Kidney (tissue), 14 donors: ENCODE measurements around the gene ALDH1A2. TPM values are rescaled to one million over a fixed set of nuclear protein-coding genes. Genes with fewer than 3 reads are reported as not detected.

Source experiments
- DNase-seq, 5 donors: peaks; one replicate each; pipeline ENCODE4 v3.0.0-alpha.2; 2013 to 2020
- FAIRE-seq: peaks from 2 replicates; lab custom pipeline; 2012; peaks lifted over from hg19 to GRCh38; lab: Jason Lieb, UNC
- H3K27ac ChIP-seq, 2 donors: one replicate each; pipeline ENCODE4 v1.7.0; 2013; ENCODE audit warnings: low read depth in 2 of 2, low read length in 2 of 2, inconsistent platforms in 1 of 2
- H3K27me3 ChIP-seq: one replicate; pipeline ENCODE4 v1.7.1; 2013; ENCODE audit warnings: low read length, inconsistent platforms; ENCODE audit not compliant: control insufficient read depth, insufficient read depth
- H3K36me3 ChIP-seq, 3 donors: one replicate each; pipeline versions ENCODE4 v1.7.0 to v1.7.1; 2013; ENCODE audit warnings: low read length in 3 of 3, control low read depth in 1 of 3, inconsistent platforms in 1 of 3; ENCODE audit not compliant: insufficient read depth in 3 of 3, control insufficient read depth in 2 of 3
- H3K4me1 ChIP-seq, 3 donors: one replicate each; pipeline versions ENCODE4 v1.7.0 to v1.7.1; 2013; ENCODE audit warnings: low read length in 3 of 3, inconsistent platforms in 1 of 3, low read depth in 1 of 3; ENCODE audit not compliant: control insufficient read depth in 2 of 3, insufficient read depth in 2 of 3
- H3K4me3 ChIP-seq, 3 donors: one replicate each; pipeline versions ENCODE4 v1.7.0 to v1.8.1; 2013; ENCODE audit warnings: low read length in 3 of 3, control low read depth in 1 of 3, inconsistent platforms in 1 of 3
- H3K9ac ChIP-seq, 3 donors: one replicate each; pipeline versions ENCODE4 v1.7.0 to v1.7.1; 2013; ENCODE audit warnings: low read length in 3 of 3, control low read depth in 1 of 3, inconsistent platforms in 1 of 3
- H3K9me3 ChIP-seq, 3 donors: one replicate each; pipeline versions ENCODE4 v1.7.0 to v1.7.1; 2013; ENCODE audit warnings: low read length in 3 of 3, control low read depth in 1 of 3, inconsistent platforms in 1 of 3; ENCODE audit not compliant: control insufficient read depth in 2 of 3, insufficient read depth in 1 of 3
- intact Hi-C: fragments of 100-400 bp; cut with DNase I; formaldehyde crosslinking; loops from one replicate; pipeline ENCODE4 v1.11.1; 2022
- polyA plus RNA-seq: library from polyadenylated mRNA; stranded (reverse); fragments of 350-450 nt; fragmentation: Illumina TruSeq; extraction: RNeasy Lipid Tissue Mini Kit (QIAGEN cat#74804); gene quantifications from one replicate; pipeline ENCODE4 v1.2.3, GENCODE V29; 2014; ENCODE audit warnings: low read depth, low replicate concordance; ENCODE audit not compliant: insufficient read depth
- total RNA-seq: library from RNA; stranded (reverse); fragmentation: NEBNext Ultra II Directional; extraction: Animal tissue kit (Norgen Biotek cat#: 25700); gene quantifications from one replicate; pipeline ENCODE4 v1.2.1, GENCODE V29; 2021
- TF ChIP-seq, protein P1 (sequence below): IDR thresholded peaks from 3 replicates; pipeline ENCODE4 v1.5.1; 2012; ENCODE audit warnings: mild to moderate bottlenecking, moderate library complexity, borderline replicate concordance; ENCODE audit not compliant: insufficient read depth; ENCODE audit errors: extremely low read depth
- donor health status: control.
- donor health status: control.
- donor health status: control.
- donor health status: control.
- donor health status: control.
- donor health status: DM: yes; HTN: yes; CAD: no.
- donor health status: Normal renal cell carcinoma (clear cell type).

Gene ALDH1A2
- total and polyA plus RNA-seq, 2 donors from 2014 or later, result 24.4 to 113 TPM

DNA sequence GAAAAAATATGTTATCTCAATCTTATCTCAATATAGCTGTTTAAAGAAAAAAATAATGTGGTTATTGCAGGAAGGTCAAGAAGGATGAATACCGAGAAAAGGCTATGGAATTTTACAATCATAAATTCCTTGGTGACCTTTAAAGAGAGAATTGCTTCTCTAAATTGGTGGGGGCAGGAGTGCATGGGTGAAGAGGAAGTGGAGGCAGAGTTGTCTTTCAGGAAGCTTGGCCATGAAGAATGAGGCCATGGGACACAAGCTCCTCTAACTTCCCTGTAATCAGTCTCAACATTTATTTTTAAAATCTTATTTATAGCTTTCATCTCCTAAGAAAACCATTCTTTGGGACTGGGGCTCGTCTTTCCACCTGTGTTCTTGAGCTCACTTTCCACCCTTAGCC is 22.4 kb upstream of the ALDH1A2 start:
- H3K36me3 ChIP-seq, result no peaks in the 10 kb centered on the region
- FAIRE-seq (no peak), DNase-seq (no peak)
- H3K27ac ChIP-seq, result no peak overlapping the region
- intact Hi-C loops, result no loop called here
- TF ChIP-seq, protein P1, sequence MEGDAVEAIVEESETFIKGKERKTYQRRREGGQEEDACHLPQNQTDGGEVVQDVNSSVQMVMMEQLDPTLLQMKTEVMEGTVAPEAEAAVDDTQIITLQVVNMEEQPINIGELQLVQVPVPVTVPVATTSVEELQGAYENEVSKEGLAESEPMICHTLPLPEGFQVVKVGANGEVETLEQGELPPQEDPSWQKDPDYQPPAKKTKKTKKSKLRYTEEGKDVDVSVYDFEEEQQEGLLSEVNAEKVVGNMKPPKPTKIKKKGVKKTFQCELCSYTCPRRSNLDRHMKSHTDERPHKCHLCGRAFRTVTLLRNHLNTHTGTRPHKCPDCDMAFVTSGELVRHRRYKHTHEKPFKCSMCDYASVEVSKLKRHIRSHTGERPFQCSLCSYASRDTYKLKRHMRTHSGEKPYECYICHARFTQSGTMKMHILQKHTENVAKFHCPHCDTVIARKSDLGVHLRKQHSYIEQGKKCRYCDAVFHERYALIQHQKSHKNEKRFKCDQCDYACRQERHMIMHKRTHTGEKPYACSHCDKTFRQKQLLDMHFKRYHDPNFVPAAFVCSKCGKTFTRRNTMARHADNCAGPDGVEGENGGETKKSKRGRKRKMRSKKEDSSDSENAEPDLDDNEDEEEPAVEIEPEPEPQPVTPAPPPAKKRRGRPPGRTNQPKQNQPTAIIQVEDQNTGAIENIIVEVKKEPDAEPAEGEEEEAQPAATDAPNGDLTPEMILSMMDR, result no peak
- H3K9me3 ChIP-seq, result no peaks in the 10 kb centered on the region
- H3K4me1 ChIP-seq, result no peaks in the 10 kb centered on the region
- no peak overlapping the region for H3K4me3 ChIP-seq
- no peak overlapping the region for H3K9ac ChIP-seq
- H3K27me3 ChIP-seq, result no peaks in the 10 kb centered on the region

DNA sequence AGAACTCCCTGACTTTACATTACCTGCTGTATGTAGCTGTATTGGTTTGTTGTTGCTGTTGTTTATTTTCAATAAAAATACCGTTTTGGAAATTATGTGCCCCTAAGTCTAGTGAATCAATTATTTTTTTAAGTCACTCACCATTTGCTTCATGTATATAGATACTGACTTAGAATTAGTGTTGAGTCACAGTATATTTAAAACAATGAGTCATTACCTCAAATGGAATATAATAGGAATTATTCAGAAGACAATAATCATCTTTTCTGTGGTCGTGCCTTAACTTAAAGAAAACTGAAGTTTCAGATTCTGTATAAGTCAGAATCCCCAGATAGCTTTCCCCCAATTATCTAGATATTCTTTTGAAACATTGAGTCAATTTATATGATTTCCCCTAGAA is 21.0 kb upstream of the ALDH1A2 start:
- TF ChIP-seq, protein P1, result no peak
- H3K4me3 ChIP-seq, result no peak overlapping the region
- no peaks in the 10 kb centered on the region for H3K4me1 ChIP-seq
- H3K27me3 ChIP-seq, result no peaks in the 10 kb centered on the region
- FAIRE-seq, result no peak
- H3K9me3 ChIP-seq, result no peaks in the 10 kb centered on the region
- no peak overlapping the region for H3K9ac ChIP-seq
- H3K36me3 ChIP-seq, result no peaks in the 10 kb centered on the region
- H3K27ac ChIP-seq, result no peak overlapping the region
- intact Hi-C loops, result no loop called here
- DNase-seq, result no peak

DNA sequence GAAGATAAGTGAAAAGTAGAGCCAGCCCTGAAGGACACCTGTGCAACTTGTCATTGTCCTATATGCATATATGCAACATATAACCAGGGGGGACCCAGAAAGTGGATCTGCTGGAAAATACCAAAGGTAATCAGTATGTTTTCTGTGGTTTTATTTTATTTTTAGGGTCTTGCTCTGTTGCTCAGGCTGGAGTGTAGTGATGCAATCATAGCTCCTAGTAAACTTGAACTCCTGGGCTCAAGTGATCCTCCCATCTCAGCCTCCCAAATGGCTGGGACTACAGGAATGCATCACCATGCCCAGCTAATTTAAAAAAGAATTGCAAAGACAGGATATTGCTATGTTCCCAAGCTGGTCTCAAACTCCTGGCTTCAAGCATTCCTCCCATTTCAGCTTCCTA is 18.0 kb upstream of the ALDH1A2 start:
- FAIRE-seq (no peak), DNase-seq (no peak)
- TF ChIP-seq, protein P1, result no peak
- no peaks in the 10 kb centered on the region for H3K36me3 ChIP-seq
- no peak overlapping the region for H3K4me3 ChIP-seq
- no peak overlapping the region for H3K9ac ChIP-seq
- no peaks in the 10 kb centered on the region for H3K9me3 ChIP-seq
- no peaks in the 10 kb centered on the region for H3K4me1 ChIP-seq
- intact Hi-C loops, result no loop called here
- H3K27ac ChIP-seq, result no peak overlapping the region
- H3K27me3 ChIP-seq, result no peaks in the 10 kb centered on the region

GRCh38 chr15:58081891-58082290 is 16.4 kb upstream of the ALDH1A2 start:
- no peak overlapping the region for H3K9ac ChIP-seq
- H3K4me1 ChIP-seq, result no peaks in the 10 kb centered on the region
- intact Hi-C loops, result no loop called here
- no peak overlapping the region for H3K27ac ChIP-seq
- H3K36me3 ChIP-seq, result no peaks in the 10 kb centered on the region
- no peak overlapping the region for H3K4me3 ChIP-seq
- DNase-seq (no peak), FAIRE-seq (no peak)
- H3K27me3 ChIP-seq, result no peaks in the 10 kb centered on the region
- H3K9me3 ChIP-seq, result no peaks in the 10 kb centered on the region
- TF ChIP-seq, protein P1, result no peak
